Measurements from ENCODE around the gene TTC28.

- TF ChIP-seq POLR2A (IDR thresholded peaks at IDR 0.05) (no peak), POLR2AphosphoS5 (IDR thresholded peaks at IDR 0.05) (no peak)
Observed at GRCh38 chr22:28019881-28020861, 659.5 kb downstream of the TTC28 start.

All from gastroesophageal sphincter (tissue), 2 donors.